Hepatocyte (in vitro differentiated cells): Measurements from ENCODE around the gene SMARCC2. TPM values are rescaled to one million over a fixed set of nuclear protein-coding genes. Genes with fewer than 3 reads are reported as not detected.

Experiments
- DNase-seq: peaks from one replicate; pipeline ENCODE4 v3.0.0-alpha.2; 2016; ENCODE audit warnings: low spot score
- H2AFZ ChIP-seq: fragments of 200-600 bp; sonication (generic); 2 replicates; pipeline ENCODE4 v1.6.0; 2016; ENCODE audit warnings: antibody characterized with exemption, mild to moderate bottlenecking
- H3K27ac ChIP-seq: fragments of 200-600 bp; sonication (generic); 2 replicates; pipeline ENCODE4 v1.5.1; 2016; ENCODE audit warnings: mild to moderate bottlenecking
- H3K27me3 ChIP-seq: fragments of 200-600 bp; sonication (generic); 2 replicates; pipeline ENCODE4 v1.6.1; 2016
- H3K36me3 ChIP-seq: fragments of 200-600 bp; sonication (generic); replicated peaks from 2 replicates; pipeline ENCODE4 v1.5.1; 2016; ENCODE audit warnings: low read depth; ENCODE audit not compliant: insufficient read depth
- H3K4me1 ChIP-seq: fragments of 200-600 bp; sonication (generic); 2 replicates; pipeline ENCODE4 v1.5.1; 2016; ENCODE audit warnings: mild to moderate bottlenecking, moderate library complexity; ENCODE audit not compliant: insufficient read depth
- H3K4me2 ChIP-seq: fragments of 200-600 bp; sonication (generic); 2 replicates; pipeline ENCODE4 v1.6.0; 2016
- H3K4me3 ChIP-seq: fragments of 200-600 bp; sonication (generic); 2 replicates; pipeline ENCODE4 v1.5.1; 2016; ENCODE audit warnings: mild to moderate bottlenecking
- H3K79me2 ChIP-seq: fragments of 200-600 bp; sonication (generic); 2 replicates; pipeline ENCODE4 v1.6.0; 2017; ENCODE audit warnings: mild to moderate bottlenecking
- H3K9me2 ChIP-seq: fragments of 200-600 bp; sonication (generic); replicated peaks from 2 replicates; pipeline ENCODE4 v1.6.0; 2017; ENCODE audit warnings: mild to moderate bottlenecking; ENCODE audit not compliant: insufficient read depth
- H3K9me3 ChIP-seq: fragments of 200-600 bp; sonication (generic); 2 replicates; pipeline ENCODE4 v1.5.1; 2016; ENCODE audit warnings: low read depth, mild to moderate bottlenecking
- H4K20me1 ChIP-seq: fragments of 200-600 bp; sonication (generic); 2 replicates; pipeline ENCODE4 v1.6.0; 2016; ENCODE audit warnings: mild to moderate bottlenecking; ENCODE audit not compliant: insufficient read depth, poor library complexity, severe bottlenecking
- CTCF ChIP-seq: fragments of 200-600 bp; sonication (generic); IDR thresholded peaks from 2 replicates; pipeline ENCODE4 v1.5.1; 2016; ENCODE audit warnings: antibody characterized with exemption, mild to moderate bottlenecking; ENCODE audit not compliant: poor library complexity
- EZH2 ChIP-seq: fragments of 200-600 bp; sonication (generic); IDR thresholded peaks from 2 replicates; pipeline ENCODE4 v1.6.1; 2016; ENCODE audit warnings: antibody characterized with exemption, mild to moderate bottlenecking, borderline replicate concordance
- EZH2phosphoT487 ChIP-seq: fragments of 200-600 bp; sonication (generic); IDR thresholded peaks from one replicate; pipeline ENCODE4 v1.6.1; 2018; ENCODE audit warnings: antibody characterized with exemption, mild to moderate bottlenecking, low read depth, moderate library complexity; ENCODE audit not compliant: unreplicated experiment, severe bottlenecking
- WGBS: methylation state at CpG from one replicate; pipeline ENCODE4 v1.1.6; 2016; ENCODE audit warnings: low lambda C conversion rate; ENCODE audit errors: missing lambda C conversion rate; 5-methylcytosine and 5-hydroxymethylcytosine counted together
- polyA plus RNA-seq: library from polyadenylated mRNA; unstranded; fragments of >200 nt; fragmentation: Nextera tagmentation; extraction: Ambion mirVana; gene quantifications from 2 replicates; pipeline ENCODE4 v1.2.1, GENCODE V29; 2016
- total RNA-seq: library from RNA; depleted of rRNA; stranded (reverse); fragments of >200 nt; gene quantifications from 2 replicates; pipeline ENCODE4 v1.2.3, GENCODE V29; 2014

Gene SMARCC2
- total and polyA plus RNA-seq, 2 experiments from 2014 or later: 34.8 to 68.6 TPM

GRCh38 chr12:56186957-56187356 is 2.3 kb downstream of the SMARCC2 start:
- H3K4me3 ChIP-seq: no peak overlapping the region
- no peak for DNase-seq
- H4K20me1 ChIP-seq: peaks cover 8% of the 10 kb centered on the region
- no peak overlapping the region for H2AFZ ChIP-seq
- H3K27ac ChIP-seq: no peak overlapping the region
- H3K4me1 ChIP-seq: peaks cover 7% of the 10 kb centered on the region
- 87% methylated on average over 2 of the region's 2 CpGs for WGBS
- H3K9me3 ChIP-seq: no peaks in the 10 kb centered on the region
- peak overlapping the region; percentile 90 for H3K4me2 ChIP-seq
- TF ChIP-seq EZH2: no peak
- TF ChIP-seq EZH2phosphoT487: no peak
- no peak for TF ChIP-seq CTCF
- no peaks in the 10 kb centered on the region for H3K27me3 ChIP-seq
- H3K9me2 ChIP-seq: no peaks in the 10 kb centered on the region
- H3K79me2 ChIP-seq: peaks cover 48% of the 10 kb centered on the region
- no peaks in the 10 kb centered on the region for H3K36me3 ChIP-seq

GRCh38 chr12:56178347-56178746 is 10.9 kb downstream of the SMARCC2 start:
- no peaks in the 10 kb centered on the region for H3K36me3 ChIP-seq
- no peaks in the 10 kb centered on the region for H4K20me1 ChIP-seq
- H2AFZ ChIP-seq: no peak overlapping the region
- no peaks in the 10 kb centered on the region for H3K79me2 ChIP-seq
- no peaks in the 10 kb centered on the region for H3K27me3 ChIP-seq
- no peak for DNase-seq
- no peak overlapping the region for H3K4me3 ChIP-seq
- no peaks in the 10 kb centered on the region for H3K4me1 ChIP-seq
- TF ChIP-seq EZH2phosphoT487 (no peak), CTCF (no peak), EZH2 (no peak)
- no peak overlapping the region for H3K4me2 ChIP-seq
- 100% methylated on average over 3 of the region's 3 CpGs for WGBS
- no peaks in the 10 kb centered on the region for H3K9me3 ChIP-seq
- H3K27ac ChIP-seq: no peak overlapping the region
- H3K9me2 ChIP-seq: no peaks in the 10 kb centered on the region

- H3K4me2 ChIP-seq: no peak overlapping the region
- DNase-seq: no peak
- no peaks in the 10 kb centered on the region for H3K79me2 ChIP-seq
- 99% methylated on average over 7 of the region's 7 CpGs for WGBS
- H4K20me1 ChIP-seq: no peaks in the 10 kb centered on the region
- H3K4me3 ChIP-seq: no peak overlapping the region
- no peaks in the 10 kb centered on the region for H3K27me3 ChIP-seq
- H3K9me2 ChIP-seq: no peaks in the 10 kb centered on the region
- no peak overlapping the region for H2AFZ ChIP-seq
- no peaks in the 10 kb centered on the region for H3K9me3 ChIP-seq
- H3K4me1 ChIP-seq: no peaks in the 10 kb centered on the region
- H3K36me3 ChIP-seq: no peaks in the 10 kb centered on the region
- no peak for TF ChIP-seq EZH2phosphoT487
- TF ChIP-seq CTCF: no peak
- no peak for TF ChIP-seq EZH2
- no peak overlapping the region for H3K27ac ChIP-seq
These were observed 16.4 kb downstream of the SMARCC2 start for GRCh38 chr12:56172839-56173238.

- no peak overlapping the region for H3K4me3 ChIP-seq
- no peaks in the 10 kb centered on the region for H3K79me2 ChIP-seq
- no peaks in the 10 kb centered on the region for H4K20me1 ChIP-seq
- no peak overlapping the region for H2AFZ ChIP-seq
- DNase-seq: no peak
- H3K9me2 ChIP-seq: no peaks in the 10 kb centered on the region
- 99% methylated on average over 11 of the region's 11 CpGs for WGBS
- TF ChIP-seq CTCF (no peak), EZH2 (no peak), EZH2phosphoT487 (no peak)
- H3K9me3 ChIP-seq: no peaks in the 10 kb centered on the region
- H3K27me3 ChIP-seq: no peaks in the 10 kb centered on the region
- no peak overlapping the region for H3K4me2 ChIP-seq
- no peaks in the 10 kb centered on the region for H3K4me1 ChIP-seq
- no peak overlapping the region for H3K27ac ChIP-seq
- H3K36me3 ChIP-seq: no peaks in the 10 kb centered on the region
These were observed 20.0 kb downstream of the SMARCC2 start for GRCh38 chr12:56169229-56169759.
